Stomach (tissue), 4 donors: ENCODE results near the gene LRP11.

Experiments
- CTCF ChIP-seq, 7 experiments: fragments of 450-650 bp in 4 of 7; fragments of 200-600 bp in 3 of 7; sonication (generic) in 3 of 7; IDR thresholded peaks; one replicate each; pipeline ENCODE4 v1.5.1; 2016 to 2019; ENCODE audit warnings: antibody characterized with exemption in 7 of 7, control low read depth in 2 of 7, mild to moderate bottlenecking in 1 of 7
- EP300 ChIP-seq: sonication (generic); formaldehyde crosslinking; IDR thresholded peaks from one replicate; pipeline ENCODE4 v1.6.1; 2017; ENCODE audit warnings: antibody characterized with exemption
- POLR2A ChIP-seq, 4 donors: fragments of 450-650 bp; IDR thresholded peaks; one replicate each; pipeline ENCODE4 v1.6.1; 2016; ENCODE audit warnings: antibody characterized with exemption in 4 of 4, control low read depth in 2 of 4, mild to moderate bottlenecking in 1 of 4, moderate library complexity in 1 of 4
- POLR2AphosphoS5 ChIP-seq, 3 donors: sonication (generic); formaldehyde crosslinking; IDR thresholded peaks; one replicate each; pipeline ENCODE4 v1.6.1; 2016; ENCODE audit warnings: antibody characterized with exemption in 3 of 3

GRCh38 chr6:149890629-149891045, 26.5 kb upstream of the LRP11 start:
- TF ChIP-seq CTCF (IDR thresholded peaks at IDR 0.05) = no peak
- no peak for TF ChIP-seq EP300
- no peak for TF ChIP-seq POLR2A (IDR thresholded peaks at IDR 0.05)
- no peak for TF ChIP-seq POLR2AphosphoS5 (IDR thresholded peaks at IDR 0.05)
